OCI-LY7 (cell line): ENCODE data around the gene DPH7.

Experiments used
- EZH2phosphoT487 ChIP-seq: fragments of 200-600 bp; sonication (generic); IDR thresholded peaks from 2 replicates; pipeline ENCODE4 v1.6.1; 2018; ENCODE audit warnings: low read depth, borderline replicate concordance, mild to moderate bottlenecking, mixed run types, antibody characterized with exemption, low read length, moderate library complexity, mixed read lengths
- TF ChIP-seq, protein P1 (sequence below): fragments of 200-600 bp; sonication (generic); conservative IDR thresholded peaks from 2 replicates; pipeline ENCODE4 v1.5.1; 2014; ENCODE audit warnings: mild to moderate bottlenecking, antibody characterized with exemption, low read length, moderate library complexity, mixed read lengths

DNA sequence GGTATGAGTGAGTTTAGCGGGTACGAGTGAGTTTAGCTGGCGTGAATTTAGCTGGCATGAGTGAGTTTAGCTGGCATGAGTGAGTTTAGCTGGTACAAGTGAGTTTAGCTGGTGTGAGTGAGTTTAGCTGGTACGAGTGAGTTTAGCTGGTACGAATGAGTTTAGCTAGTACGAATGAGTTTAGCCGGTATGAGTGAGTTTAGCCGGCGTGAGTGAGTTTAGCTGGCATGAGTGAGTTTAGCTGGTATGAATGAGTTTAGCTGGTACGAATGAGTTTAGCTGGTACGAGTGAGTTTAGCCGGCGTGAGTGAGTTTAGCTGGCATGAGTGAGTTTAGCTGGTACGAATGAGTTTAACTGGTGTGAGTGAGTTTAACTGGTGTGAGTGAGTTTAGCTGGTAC, 69.5 kb downstream of the DPH7 start:
- no peak for TF ChIP-seq EZH2phosphoT487
- TF ChIP-seq, protein P1, sequence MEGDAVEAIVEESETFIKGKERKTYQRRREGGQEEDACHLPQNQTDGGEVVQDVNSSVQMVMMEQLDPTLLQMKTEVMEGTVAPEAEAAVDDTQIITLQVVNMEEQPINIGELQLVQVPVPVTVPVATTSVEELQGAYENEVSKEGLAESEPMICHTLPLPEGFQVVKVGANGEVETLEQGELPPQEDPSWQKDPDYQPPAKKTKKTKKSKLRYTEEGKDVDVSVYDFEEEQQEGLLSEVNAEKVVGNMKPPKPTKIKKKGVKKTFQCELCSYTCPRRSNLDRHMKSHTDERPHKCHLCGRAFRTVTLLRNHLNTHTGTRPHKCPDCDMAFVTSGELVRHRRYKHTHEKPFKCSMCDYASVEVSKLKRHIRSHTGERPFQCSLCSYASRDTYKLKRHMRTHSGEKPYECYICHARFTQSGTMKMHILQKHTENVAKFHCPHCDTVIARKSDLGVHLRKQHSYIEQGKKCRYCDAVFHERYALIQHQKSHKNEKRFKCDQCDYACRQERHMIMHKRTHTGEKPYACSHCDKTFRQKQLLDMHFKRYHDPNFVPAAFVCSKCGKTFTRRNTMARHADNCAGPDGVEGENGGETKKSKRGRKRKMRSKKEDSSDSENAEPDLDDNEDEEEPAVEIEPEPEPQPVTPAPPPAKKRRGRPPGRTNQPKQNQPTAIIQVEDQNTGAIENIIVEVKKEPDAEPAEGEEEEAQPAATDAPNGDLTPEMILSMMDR, result no peak
